Stimulated activated memory B cell treated with anti-CD40 and anti-IgM and Interleukin-4, amounts not matched to agents 10 μg/mL and 1 μg/mL and 100 μg/mL, for 72 hours (primary cell): Measurements from ENCODE around the gene SBF2.

Source experiments
- ATAC-seq: fragments of 150-1000 bp; cut with Tn5 transposase; 2 replicates; pipeline ENCODE4 v1.10.0; 2021
- H3K27ac Mint-ChIP-seq: one replicate; pipeline ENCODE4 v1.8.0; 2022; ENCODE audit warnings: mild to moderate bottlenecking, mixed read lengths
- H3K27me3 Mint-ChIP-seq: one replicate; pipeline ENCODE4 v1.8.0; 2022; ENCODE audit warnings: mixed read lengths
- H3K36me3 Mint-ChIP-seq: one replicate; pipeline ENCODE4 v1.8.0; 2022; ENCODE audit warnings: mixed read lengths
- H3K4me1 Mint-ChIP-seq: one replicate; pipeline ENCODE4 v1.8.0; 2022; ENCODE audit warnings: mixed read lengths
- H3K4me3 Mint-ChIP-seq: one replicate; pipeline ENCODE4 v1.8.0; 2022; ENCODE audit warnings: mild to moderate bottlenecking, moderate library complexity, mixed read lengths
- H3K9me3 Mint-ChIP-seq: one replicate; pipeline ENCODE4 v1.8.0; 2022; ENCODE audit warnings: mixed read lengths

Gene SBF2

GRCh38 chr11:10225553-10225952 is 68.5 kb downstream of the SBF2 start:
- Mint-ChIP-seq H3K27ac (no peak overlapping the region), H3K4me1 (peaks cover 17% of the 10 kb centered on the region), H3K4me3 (no peak overlapping the region), H3K9me3 (peaks cover 3% of the 10 kb centered on the region), H3K36me3 (peaks cover 4% of the 10 kb centered on the region), H3K27me3 (no peaks in the 10 kb centered on the region)
- no peak for ATAC-seq

- Mint-ChIP-seq H3K4me1 (peaks cover 19% of the 10 kb centered on the region), H3K27ac (no peak overlapping the region), H3K9me3 (peaks cover 11% of the 10 kb centered on the region), H3K36me3 (peaks cover 23% of the 10 kb centered on the region), H3K27me3 (no peaks in the 10 kb centered on the region), H3K4me3 (no peak overlapping the region)
- ATAC-seq = no peak
Measured at GRCh38 chr11:10222399-10222798, 71.6 kb downstream of the SBF2 start.

GRCh38 chr11:10221342-10221741 is 72.7 kb downstream of the SBF2 start:
- peaks cover 23% of the 10 kb centered on the region for H3K36me3 Mint-ChIP-seq
- peaks cover 19% of the 10 kb centered on the region for H3K4me1 Mint-ChIP-seq
- no peaks in the 10 kb centered on the region for H3K27me3 Mint-ChIP-seq
- H3K27ac Mint-ChIP-seq = no peak overlapping the region
- no peak for ATAC-seq
- peaks cover 11% of the 10 kb centered on the region for H3K9me3 Mint-ChIP-seq
- H3K4me3 Mint-ChIP-seq = no peak overlapping the region

GRCh38 chr11:10211470-10211869 is 82.5 kb downstream of the SBF2 start:
- Mint-ChIP-seq H3K27ac (no peak overlapping the region), H3K4me1 (no peaks in the 10 kb centered on the region), H3K36me3 (no peaks in the 10 kb centered on the region), H3K4me3 (no peak overlapping the region), H3K27me3 (no peaks in the 10 kb centered on the region), H3K9me3 (no peaks in the 10 kb centered on the region)
- no peak for ATAC-seq

- H3K4me1 Mint-ChIP-seq = no peaks in the 10 kb centered on the region
- no peaks in the 10 kb centered on the region for H3K27me3 Mint-ChIP-seq
- no peak overlapping the region for H3K27ac Mint-ChIP-seq
- no peak overlapping the region for H3K4me3 Mint-ChIP-seq
- H3K9me3 Mint-ChIP-seq = no peaks in the 10 kb centered on the region
- no peaks in the 10 kb centered on the region for H3K36me3 Mint-ChIP-seq
- no peak for ATAC-seq
Measured at GRCh38 chr11:10209326-10209725, 84.7 kb downstream of the SBF2 start.

- Mint-ChIP-seq H3K4me3 (no peak overlapping the region), H3K27me3 (no peaks in the 10 kb centered on the region), H3K4me1 (no peaks in the 10 kb centered on the region), H3K27ac (no peak overlapping the region), H3K36me3 (peaks cover 9% of the 10 kb centered on the region), H3K9me3 (peaks cover 6% of the 10 kb centered on the region)
- no peak for ATAC-seq
Measured at GRCh38 chr11:10208131-10208575, 85.9 kb downstream of the SBF2 start.

- Mint-ChIP-seq H3K36me3 (peaks cover 17% of the 10 kb centered on the region), H3K27ac (no peak overlapping the region), H3K4me1 (no peaks in the 10 kb centered on the region), H3K27me3 (no peaks in the 10 kb centered on the region), H3K4me3 (no peak overlapping the region), H3K9me3 (peaks cover 12% of the 10 kb centered on the region)
- no peak for ATAC-seq
Measured at GRCh38 chr11:10205928-10206327, 88.1 kb downstream of the SBF2 start.

GRCh38 chr11:10204021-10204420 is 90.0 kb downstream of the SBF2 start:
- peaks cover 19% of the 10 kb centered on the region for H3K36me3 Mint-ChIP-seq
- no peak for ATAC-seq
- no peak overlapping the region for H3K27ac Mint-ChIP-seq
- H3K4me1 Mint-ChIP-seq = no peaks in the 10 kb centered on the region
- H3K9me3 Mint-ChIP-seq = peaks cover 12% of the 10 kb centered on the region
- no peaks in the 10 kb centered on the region for H3K27me3 Mint-ChIP-seq
- H3K4me3 Mint-ChIP-seq = no peak overlapping the region

- no peaks in the 10 kb centered on the region for H3K27me3 Mint-ChIP-seq
- ATAC-seq = no peak
- H3K4me3 Mint-ChIP-seq = no peak overlapping the region
- H3K27ac Mint-ChIP-seq = no peak overlapping the region
- H3K9me3 Mint-ChIP-seq = peaks cover 12% of the 10 kb centered on the region
- no peaks in the 10 kb centered on the region for H3K4me1 Mint-ChIP-seq
- peaks cover 26% of the 10 kb centered on the region for H3K36me3 Mint-ChIP-seq
Measured at GRCh38 chr11:10201343-10201742, 92.7 kb downstream of the SBF2 start.

- no peak for ATAC-seq
- no peaks in the 10 kb centered on the region for H3K27me3 Mint-ChIP-seq
- H3K36me3 Mint-ChIP-seq = peaks cover 9% of the 10 kb centered on the region
- no peak overlapping the region for H3K4me3 Mint-ChIP-seq
- no peak overlapping the region for H3K27ac Mint-ChIP-seq
- H3K9me3 Mint-ChIP-seq = no peaks in the 10 kb centered on the region
- H3K4me1 Mint-ChIP-seq = no peaks in the 10 kb centered on the region
Measured at GRCh38 chr11:10197091-10197490, 96.9 kb downstream of the SBF2 start.

GRCh38 chr11:10192036-10192435 is 102.0 kb downstream of the SBF2 start:
- H3K36me3 Mint-ChIP-seq = peaks cover 13% of the 10 kb centered on the region
- no peak overlapping the region for H3K27ac Mint-ChIP-seq
- no peaks in the 10 kb centered on the region for H3K9me3 Mint-ChIP-seq
- H3K4me1 Mint-ChIP-seq = no peaks in the 10 kb centered on the region
- no peak for ATAC-seq
- no peaks in the 10 kb centered on the region for H3K27me3 Mint-ChIP-seq
- H3K4me3 Mint-ChIP-seq = no peak overlapping the region

- Mint-ChIP-seq H3K4me1 (no peaks in the 10 kb centered on the region), H3K27me3 (no peaks in the 10 kb centered on the region), H3K27ac (no peak overlapping the region), H3K4me3 (no peak overlapping the region), H3K36me3 (peaks cover 7% of the 10 kb centered on the region), H3K9me3 (peaks cover 5% of the 10 kb centered on the region)
- ATAC-seq = no peak
Measured at GRCh38 chr11:10181811-10182210, 112.2 kb downstream of the SBF2 start.

- Mint-ChIP-seq H3K27ac (no peak overlapping the region), H3K4me1 (peaks cover 6% of the 10 kb centered on the region), H3K27me3 (no peaks in the 10 kb centered on the region), H3K9me3 (no peaks in the 10 kb centered on the region), H3K4me3 (no peak overlapping the region), H3K36me3 (no peaks in the 10 kb centered on the region)
- no peak for ATAC-seq
Measured at GRCh38 chr11:10164621-10165020, 129.4 kb downstream of the SBF2 start.

GRCh38 chr11:10162222-10162621 is 131.8 kb downstream of the SBF2 start:
- ATAC-seq = no peak
- no peak overlapping the region for H3K4me3 Mint-ChIP-seq
- peaks cover 11% of the 10 kb centered on the region for H3K9me3 Mint-ChIP-seq
- no peak overlapping the region for H3K27ac Mint-ChIP-seq
- H3K36me3 Mint-ChIP-seq = peaks cover 11% of the 10 kb centered on the region
- no peaks in the 10 kb centered on the region for H3K4me1 Mint-ChIP-seq
- H3K27me3 Mint-ChIP-seq = no peaks in the 10 kb centered on the region

GRCh38 chr11:10160350-10160749 is 133.7 kb downstream of the SBF2 start:
- ATAC-seq = no peak

GRCh38 chr11:10158461-10158860 is 135.6 kb downstream of the SBF2 start:
- no peaks in the 10 kb centered on the region for H3K4me1 Mint-ChIP-seq
- no peak for ATAC-seq

More at GRCh38 chr11:10160350-10160749, 133.7 kb downstream of the SBF2 start:
- Mint-ChIP-seq H3K9me3 (peaks cover 14% of the 10 kb centered on the region), H3K4me1 (no peaks in the 10 kb centered on the region), H3K27ac (no peak overlapping the region), H3K36me3 (peaks cover 15% of the 10 kb centered on the region), H3K4me3 (no peak overlapping the region), H3K27me3 (no peaks in the 10 kb centered on the region)

More at GRCh38 chr11:10158461-10158860, 135.6 kb downstream of the SBF2 start:
- H3K27ac Mint-ChIP-seq = no peak overlapping the region
- H3K4me3 Mint-ChIP-seq = no peak overlapping the region
- peaks cover 15% of the 10 kb centered on the region for H3K36me3 Mint-ChIP-seq
- peaks cover 14% of the 10 kb centered on the region for H3K9me3 Mint-ChIP-seq
- H3K27me3 Mint-ChIP-seq = no peaks in the 10 kb centered on the region
